ENCODE results near the gene ETAA1. TPM values are rescaled to one million over a fixed set of nuclear protein-coding genes. Genes with fewer than 3 reads are reported as not detected.
A peak's percentile ranks its signal among the peaks of the same experiment; 100 is the strongest.

The ETAA1 gene
- total and polyA plus RNA-seq, 2 of the 13 experiments (the other 11 are each of a cell fraction or from before 2014, with no cell fraction given), result 9.1 to 16.2 TPM

- peak; percentile 71; the same call in 1 of the 2 replicates for TF ChIP-seq CREBL2 (CRISPR knock-in tag; IDR thresholded peaks at IDR 0.05; ENCODE audit: borderline replicate concordance)
- no peak for TF ChIP-seq ZFP36L2 (CRISPR knock-in tag; IDR thresholded peaks at IDR 0.05)
- TF ChIP-seq ZFYVE20 (CRISPR knock-in tag; IDR thresholded peaks at IDR 0.05; ENCODE audit: borderline replicate concordance, low read depth), result no peak
- TF ChIP-seq ZFP41 (CRISPR knock-in tag; IDR thresholded peaks at IDR 0.05; ENCODE audit: borderline replicate concordance), result no peak
- TF ChIP-seq TBX3 (IDR thresholded peaks at IDR 0.05; ENCODE audit: borderline replicate concordance), result no peak
- TF ChIP-seq ZNF44 (CRISPR knock-in tag; IDR thresholded peaks at IDR 0.05), result peak; percentile 86; the same call in 1 of the 2 replicates
- peak; percentile 51; the same call in 1 of the 2 replicates for TF ChIP-seq MYC (CRISPR knock-in tag; IDR thresholded peaks at IDR 0.05; ENCODE audit: borderline replicate concordance)
- no peak for TF ChIP-seq MTA3 (CRISPR knock-in tag; IDR thresholded peaks at IDR 0.05)
- peak; percentile 74; the same call in 1 of the 2 replicates for TF ChIP-seq ZBTB7B (CRISPR knock-in tag; IDR thresholded peaks at IDR 0.05)
- TF ChIP-seq SIN3A (IDR thresholded peaks at IDR 0.05; ENCODE audit: borderline replicate concordance, low read depth, low read length), result peak; percentile 51; the same call in 1 of the 2 replicates
- no peak for TF ChIP-seq ZNF432 (CRISPR knock-in tag; IDR thresholded peaks at IDR 0.05; ENCODE audit: borderline replicate concordance)
- no peak for TF ChIP-seq SIX4 (CRISPR knock-in tag; IDR thresholded peaks at IDR 0.05)
- no peak for TF ChIP-seq SOX6 (IDR thresholded peaks at IDR 0.05)
- TF ChIP-seq SOX6 (CRISPR knock-in tag; IDR thresholded peaks at IDR 0.05), result peak; percentile 43; the same call in 1 of the 2 replicates
- TF ChIP-seq HNRNPH1 (optimal IDR thresholded peaks at IDR 0.05; ENCODE audit: low read depth, low read length), result no peak
- 0 out of 2 replicates have a peak, but pooled peaks have one; percentile 36 for TF ChIP-seq NFKB2 (CRISPR knock-in tag; IDR thresholded peaks at IDR 0.05; ENCODE audit: borderline replicate concordance)
- peak; percentile 61; the same call in 1 of the 2 replicates for TF ChIP-seq ZNF446 (CRISPR knock-in tag; IDR thresholded peaks at IDR 0.05)
- TF ChIP-seq ZNF772 (CRISPR knock-in tag; IDR thresholded peaks at IDR 0.05), result peak; percentile 88
- peak; percentile 70; the same call in 1 of the 2 replicates for TF ChIP-seq MED13 (CRISPR knock-in tag; IDR thresholded peaks at IDR 0.05)
- TF ChIP-seq ATF7 (IDR thresholded peaks at IDR 0.05), result no peak
- no peak for TF ChIP-seq ATF7 (CRISPR knock-in tag; IDR thresholded peaks at IDR 0.05)
- TF ChIP-seq ZNF687 (CRISPR knock-in tag; IDR thresholded peaks at IDR 0.05), result peak; percentile 85
- TF ChIP-seq HNRNPL (IDR thresholded peaks at IDR 0.05; ENCODE audit: low read depth, low read length), result 0 out of 2 replicates have a peak, but pooled peaks have one; percentile 15
- peak; percentile 41; the same call in 1 of the 2 replicates for TF ChIP-seq ZMYM3 (CRISPR knock-in tag; IDR thresholded peaks at IDR 0.05)
- no peak for TF ChIP-seq ZNF570 (CRISPR knock-in tag; IDR thresholded peaks at IDR 0.05; ENCODE audit: borderline replicate concordance)
Observed at GRCh38 chr2:67397143-67397986, at the start of gene ETAA1 (continued).

Measured in HepG2 (cell line).